ENCODE measurements around the gene FBLN5.

Gene FBLN5

DNA sequence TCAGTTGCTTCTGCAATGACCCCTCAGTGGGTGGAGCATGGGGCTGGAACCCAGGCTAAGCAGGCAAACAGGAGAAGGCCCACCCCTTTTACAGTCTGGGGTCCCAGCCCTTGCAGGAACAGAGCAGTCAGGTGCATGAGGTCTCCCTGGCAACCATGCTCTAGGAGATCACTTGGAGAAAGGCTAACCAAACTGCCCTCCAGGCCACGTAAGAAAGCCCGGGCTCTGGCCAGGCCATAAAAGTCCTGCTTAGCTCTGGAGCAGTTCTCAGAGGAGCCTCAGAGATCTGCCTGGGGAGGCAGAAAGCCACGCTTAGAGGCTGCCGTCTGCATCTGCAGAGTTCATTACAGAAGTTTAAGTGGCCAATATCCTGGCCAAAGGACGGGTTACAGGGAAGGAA lies 65.1 kb downstream of the FBLN5 start:
- TF ChIP-seq, protein P1, sequence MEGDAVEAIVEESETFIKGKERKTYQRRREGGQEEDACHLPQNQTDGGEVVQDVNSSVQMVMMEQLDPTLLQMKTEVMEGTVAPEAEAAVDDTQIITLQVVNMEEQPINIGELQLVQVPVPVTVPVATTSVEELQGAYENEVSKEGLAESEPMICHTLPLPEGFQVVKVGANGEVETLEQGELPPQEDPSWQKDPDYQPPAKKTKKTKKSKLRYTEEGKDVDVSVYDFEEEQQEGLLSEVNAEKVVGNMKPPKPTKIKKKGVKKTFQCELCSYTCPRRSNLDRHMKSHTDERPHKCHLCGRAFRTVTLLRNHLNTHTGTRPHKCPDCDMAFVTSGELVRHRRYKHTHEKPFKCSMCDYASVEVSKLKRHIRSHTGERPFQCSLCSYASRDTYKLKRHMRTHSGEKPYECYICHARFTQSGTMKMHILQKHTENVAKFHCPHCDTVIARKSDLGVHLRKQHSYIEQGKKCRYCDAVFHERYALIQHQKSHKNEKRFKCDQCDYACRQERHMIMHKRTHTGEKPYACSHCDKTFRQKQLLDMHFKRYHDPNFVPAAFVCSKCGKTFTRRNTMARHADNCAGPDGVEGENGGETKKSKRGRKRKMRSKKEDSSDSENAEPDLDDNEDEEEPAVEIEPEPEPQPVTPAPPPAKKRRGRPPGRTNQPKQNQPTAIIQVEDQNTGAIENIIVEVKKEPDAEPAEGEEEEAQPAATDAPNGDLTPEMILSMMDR (IDR thresholded peaks at IDR 0.05; ENCODE audit: borderline replicate concordance, insufficient read depth, low read depth, low read length) = no peak
- no peak overlapping the region for H3K4me3 ChIP-seq (ENCODE audit: low read depth, low read length)

DNA sequence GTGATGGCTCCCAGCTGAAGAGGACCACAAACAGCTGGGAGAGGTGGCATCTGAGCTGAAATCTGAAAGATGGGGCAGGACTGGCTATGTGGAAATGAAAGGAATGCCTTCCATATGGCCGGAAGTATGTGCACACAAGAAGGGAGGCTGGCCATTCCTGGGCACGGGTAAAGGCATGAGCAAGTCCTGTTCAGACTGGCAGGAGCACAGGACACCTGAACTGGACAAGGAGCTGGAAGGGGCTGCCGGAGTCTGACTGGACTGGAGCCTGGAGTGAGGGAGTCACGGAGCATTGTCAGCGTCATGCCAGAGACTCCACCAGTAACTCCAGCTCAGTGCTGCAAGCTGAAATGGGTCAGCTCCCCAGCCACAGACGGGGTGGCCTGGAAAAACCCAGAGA lies 68.3 kb downstream of the FBLN5 start:
- TF ChIP-seq, protein P1 (IDR thresholded peaks at IDR 0.05; ENCODE audit: borderline replicate concordance, insufficient read depth, low read depth, low read length) = no peak
- H3K4me3 ChIP-seq (ENCODE audit: low read depth, low read length) = no peak overlapping the region

- TF ChIP-seq, protein P1 (IDR thresholded peaks at IDR 0.05; ENCODE audit: borderline replicate concordance, insufficient read depth, low read depth, low read length) = no peak
- no peak overlapping the region for H3K4me3 ChIP-seq (ENCODE audit: low read depth, low read length)
Measured at GRCh38 chr14:91878274-91878673, 69.2 kb downstream of the FBLN5 start.

DNA sequence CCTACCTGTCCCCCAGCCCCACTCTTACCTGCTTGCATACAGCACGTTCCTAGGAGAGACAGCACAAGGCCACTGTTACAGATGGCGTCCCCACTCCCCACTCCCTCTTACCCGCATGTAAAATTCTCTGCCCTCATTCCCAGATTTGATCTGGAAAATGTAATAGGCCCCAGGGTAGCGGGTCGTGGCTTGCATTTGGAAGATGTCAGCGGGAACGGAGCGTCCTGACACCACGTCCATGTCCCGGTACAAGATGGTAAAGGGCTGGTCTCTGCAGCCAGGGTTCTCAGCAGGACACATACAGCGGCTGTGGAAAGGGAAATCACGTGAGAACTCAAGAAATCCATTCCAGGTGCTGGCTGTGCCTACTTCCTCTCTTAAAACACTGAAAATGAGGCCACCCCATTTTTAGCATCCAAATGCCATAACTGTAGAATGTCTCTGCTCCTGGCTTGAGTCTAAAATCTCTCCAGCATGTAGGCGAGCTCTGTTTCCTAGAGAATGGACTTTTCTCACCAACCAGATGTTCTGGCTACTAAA lies 70.0 kb downstream of the FBLN5 start:
- H3K4me3 ChIP-seq (ENCODE audit: low read depth, low read length) = no peak overlapping the region
- TF ChIP-seq, protein P1 (IDR thresholded peaks at IDR 0.05; ENCODE audit: borderline replicate concordance, insufficient read depth, low read depth, low read length) = no peak

GRCh38 chr14:91876492-91876891 lies 71.0 kb downstream of the FBLN5 start:
- TF ChIP-seq, protein P1 (IDR thresholded peaks at IDR 0.05; ENCODE audit: borderline replicate concordance, insufficient read depth, low read depth, low read length) = no peak
- H3K4me3 ChIP-seq (ENCODE audit: low read depth, low read length) = no peak overlapping the region

GRCh38 chr14:91875525-91876286 lies 71.8 kb downstream of the FBLN5 start:
- TF ChIP-seq, protein P1 (IDR thresholded peaks at IDR 0.05; ENCODE audit: borderline replicate concordance, insufficient read depth, low read depth, low read length) = no peak
- H3K4me3 ChIP-seq (ENCODE audit: low read depth, low read length) = no peak overlapping the region
